DND-41 (cell line): ENCODE results near the gene ATP10D.

Experiments
- ATAC-seq: fragments of 200-7000 bp; cut with Tn5 transposase; 3 replicates; pipeline ENCODE4 v1.9.1; 2021; ENCODE audit warnings: low read depth; ENCODE audit not compliant: insufficient read depth
- DNase-seq: peaks from one replicate; pipeline ENCODE4 v3.0.0-alpha.2; 2020
- H2AFZ ChIP-seq: 2 replicates; pipeline ENCODE4 v1.6.0; 2012; ENCODE audit warnings: low read depth, low read length
- H3K27ac ChIP-seq: 2 replicates; pipeline ENCODE4 v1.5.1; 2012; ENCODE audit warnings: low read length, inconsistent platforms
- H3K27me3 ChIP-seq: fragments of 200-600 bp; sonication (generic); 2 replicates; pipeline ENCODE4 v1.6.0; 2012; ENCODE audit warnings: low read length, mild to moderate bottlenecking, inconsistent platforms; ENCODE audit not compliant: insufficient read depth, poor library complexity
- H3K36me3 ChIP-seq: 2 replicates; pipeline ENCODE4 v1.5.1; 2012; ENCODE audit warnings: low read length, inconsistent platforms; ENCODE audit not compliant: insufficient read depth
- H3K4me1 ChIP-seq: 2 replicates; pipeline ENCODE4 v1.5.1; 2012; ENCODE audit warnings: mild to moderate bottlenecking, low read length; ENCODE audit not compliant: insufficient read depth
- H3K4me2 ChIP-seq: 2 replicates; pipeline ENCODE4 v1.6.0; 2012; ENCODE audit warnings: mild to moderate bottlenecking, moderate library complexity, low read length, inconsistent platforms; ENCODE audit not compliant: insufficient read depth
- H3K4me3 ChIP-seq, 2 experiments: fragments of 200-600 bp in 1 of 2; shearing (Covaris generic) in 1 of 2; 2 replicates each; pipeline ENCODE4 v1.5.1; 2012 to 2016; ENCODE audit warnings: inconsistent platforms in 2 of 2, low read length in 2 of 2, mild to moderate bottlenecking in 2 of 2, low read depth in 1 of 2, moderate library complexity in 1 of 2
- H3K79me2 ChIP-seq: 2 replicates; pipeline ENCODE4 v1.6.0; 2012; ENCODE audit warnings: low read length, inconsistent platforms; ENCODE audit not compliant: insufficient read depth
- H3K9ac ChIP-seq: 2 replicates; pipeline ENCODE4 v1.6.0; 2012; ENCODE audit warnings: low read depth, mild to moderate bottlenecking, inconsistent platforms, low read length, moderate library complexity
- H3K9me3 ChIP-seq: 2 replicates; pipeline ENCODE4 v1.5.1; 2012; ENCODE audit warnings: low read length, moderate library complexity, mild to moderate bottlenecking, inconsistent platforms; ENCODE audit not compliant: insufficient read depth, severe bottlenecking
- H4K20me1 ChIP-seq: 2 replicates; pipeline ENCODE4 v1.6.0; 2012; ENCODE audit warnings: low read length; ENCODE audit not compliant: insufficient read depth
- CTCF ChIP-seq: IDR thresholded peaks from 2 replicates; pipeline ENCODE4 v1.5.1; 2012; ENCODE audit warnings: borderline replicate concordance, low read length, moderate library complexity, mild to moderate bottlenecking; ENCODE audit not compliant: poor library complexity, severe bottlenecking; ENCODE audit errors: extremely low read depth
- EZH2 ChIP-seq: IDR thresholded peaks from 3 replicates; pipeline ENCODE4 v1.6.1; 2012; ENCODE audit warnings: borderline replicate concordance, low read depth, mild to moderate bottlenecking, moderate library complexity, low read length, inconsistent platforms; ENCODE audit not compliant: severe bottlenecking

Gene ATP10D

GRCh38 chr4:47474799-47475198 lies 10.3 kb upstream of the ATP10D start:
- no peak for TF ChIP-seq CTCF
- TF ChIP-seq EZH2: no peak

GRCh38 chr4:47475411-47475810 lies 9.7 kb upstream of the ATP10D start:
- no peak overlapping the region for H3K9ac ChIP-seq
- ATAC-seq (no peak), DNase-seq (no peak)
- no peak overlapping the region for H3K4me3 ChIP-seq
- H3K4me1 ChIP-seq: no peaks in the 10 kb centered on the region
- H3K79me2 ChIP-seq: no peaks in the 10 kb centered on the region
- no peak overlapping the region for H2AFZ ChIP-seq
- no peak overlapping the region for H3K4me2 ChIP-seq
- no peaks in the 10 kb centered on the region for H3K27me3 ChIP-seq
- H4K20me1 ChIP-seq: no peaks in the 10 kb centered on the region
- H3K9me3 ChIP-seq: no peaks in the 10 kb centered on the region
- H3K36me3 ChIP-seq: no peaks in the 10 kb centered on the region
- TF ChIP-seq EZH2 (no peak), CTCF (no peak)
- no peak overlapping the region for H3K27ac ChIP-seq

More at GRCh38 chr4:47474799-47475198, 10.3 kb upstream of the ATP10D start:
- Histone ChIP-seq H2AFZ (no peak overlapping the region), H3K4me1 (no peaks in the 10 kb centered on the region), H3K4me3 (no peak overlapping the region), H3K27me3 (no peaks in the 10 kb centered on the region), H4K20me1 (no peaks in the 10 kb centered on the region), H3K79me2 (no peaks in the 10 kb centered on the region), H3K4me2 (no peak overlapping the region), H3K27ac (no peak overlapping the region), H3K9me3 (no peaks in the 10 kb centered on the region), H3K36me3 (no peaks in the 10 kb centered on the region), H3K9ac (no peak overlapping the region)
- ATAC-seq (no peak), DNase-seq (no peak)

GRCh38 chr4:47478804-47479203 lies 6.3 kb upstream of the ATP10D start:
- TF ChIP-seq CTCF (no peak), EZH2 (no peak)
- Histone ChIP-seq H2AFZ (no peak overlapping the region), H3K4me2 (no peak overlapping the region), H3K4me1 (peaks cover 2% of the 10 kb centered on the region), H3K27ac (no peak overlapping the region), H3K9me3 (no peaks in the 10 kb centered on the region), H3K27me3 (no peaks in the 10 kb centered on the region), H3K36me3 (no peaks in the 10 kb centered on the region), H4K20me1 (no peaks in the 10 kb centered on the region), H3K9ac (no peak overlapping the region), H3K79me2 (no peaks in the 10 kb centered on the region), H3K4me3 (no peak overlapping the region)
- no peak for DNase-seq
- ATAC-seq: no peak

- ATAC-seq: no peak
- H2AFZ ChIP-seq: no peak overlapping the region
Measured at GRCh38 chr4:47482326-47482725, 2.7 kb upstream of the ATP10D start.

More at GRCh38 chr4:47482326-47482725, 2.7 kb upstream of the ATP10D start:
- Histone ChIP-seq H3K4me3 (no peak overlapping the region), H3K27ac (no peak overlapping the region), H3K27me3 (no peaks in the 10 kb centered on the region), H3K79me2 (peaks cover 21% of the 10 kb centered on the region), H3K9ac (no peak overlapping the region), H3K36me3 (no peaks in the 10 kb centered on the region), H3K4me2 (no peak overlapping the region), H3K9me3 (no peaks in the 10 kb centered on the region), H3K4me1 (peaks cover 30% of the 10 kb centered on the region), H4K20me1 (no peaks in the 10 kb centered on the region)
- TF ChIP-seq EZH2 (no peak), CTCF (no peak)
- DNase-seq: no peak
